HG03196 (cell line): Measurements from ENCODE around the gene HCST.
"Not testable (repeated sequence)": the region's sequence is repeated elsewhere in the genome, so short reads cannot be mapped to it uniquely, and the experiment has no call there.

Source experiments
- ATAC-seq: cut with Tn5 transposase; IDR thresholded peaks from one replicate; pipeline ENCODE4 v1.9.1; 2021; ENCODE audit not compliant: unreplicated experiment

HCST gene, protein sequence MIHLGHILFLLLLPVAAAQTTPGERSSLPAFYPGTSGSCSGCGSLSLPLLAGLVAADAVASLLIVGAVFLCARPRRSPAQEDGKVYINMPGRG

DNA sequence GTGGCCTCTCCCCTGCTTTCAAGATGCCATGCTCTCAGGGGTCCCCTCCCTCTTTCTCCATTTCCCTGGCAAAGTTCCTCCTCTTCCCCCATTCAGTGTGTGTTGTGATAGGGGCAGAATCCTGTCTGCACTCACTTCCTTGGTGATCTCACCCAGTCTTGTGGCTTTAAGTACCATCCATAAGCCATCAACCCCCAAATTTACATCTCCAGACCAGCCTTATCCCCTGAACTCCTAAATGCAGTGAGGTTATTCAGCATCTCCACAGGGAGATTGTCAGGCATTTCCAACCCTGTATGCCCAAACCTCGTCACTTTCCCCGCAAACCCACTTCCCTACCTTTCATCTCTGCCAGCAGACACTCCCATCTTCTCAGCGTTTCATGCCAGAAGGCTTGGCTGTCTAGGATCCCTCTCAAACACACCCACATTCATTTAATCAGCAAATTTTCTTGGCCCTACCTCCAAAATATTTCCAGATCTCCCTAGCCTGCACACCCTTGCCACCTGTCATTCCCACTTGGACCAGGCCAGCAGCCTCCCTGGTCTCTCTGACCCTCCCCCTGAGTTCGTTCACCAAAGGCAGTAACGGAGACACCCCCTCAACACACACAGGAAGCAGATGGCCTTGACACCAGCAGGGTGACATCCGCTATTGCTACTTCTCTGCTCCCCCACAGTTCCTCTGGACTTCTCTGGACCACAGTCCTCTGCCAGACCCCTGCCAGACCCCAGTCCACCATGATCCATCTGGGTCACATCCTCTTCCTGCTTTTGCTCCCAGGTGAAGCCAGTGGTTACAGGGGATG lies at the start of gene HCST:
Gene HCST, plus strand, starts transcription at position 676 of the 808 bp plus-strand sequence. Its CDS starts 65 bp downstream, at position 741.
- ATAC-seq, result no peak

DNA sequence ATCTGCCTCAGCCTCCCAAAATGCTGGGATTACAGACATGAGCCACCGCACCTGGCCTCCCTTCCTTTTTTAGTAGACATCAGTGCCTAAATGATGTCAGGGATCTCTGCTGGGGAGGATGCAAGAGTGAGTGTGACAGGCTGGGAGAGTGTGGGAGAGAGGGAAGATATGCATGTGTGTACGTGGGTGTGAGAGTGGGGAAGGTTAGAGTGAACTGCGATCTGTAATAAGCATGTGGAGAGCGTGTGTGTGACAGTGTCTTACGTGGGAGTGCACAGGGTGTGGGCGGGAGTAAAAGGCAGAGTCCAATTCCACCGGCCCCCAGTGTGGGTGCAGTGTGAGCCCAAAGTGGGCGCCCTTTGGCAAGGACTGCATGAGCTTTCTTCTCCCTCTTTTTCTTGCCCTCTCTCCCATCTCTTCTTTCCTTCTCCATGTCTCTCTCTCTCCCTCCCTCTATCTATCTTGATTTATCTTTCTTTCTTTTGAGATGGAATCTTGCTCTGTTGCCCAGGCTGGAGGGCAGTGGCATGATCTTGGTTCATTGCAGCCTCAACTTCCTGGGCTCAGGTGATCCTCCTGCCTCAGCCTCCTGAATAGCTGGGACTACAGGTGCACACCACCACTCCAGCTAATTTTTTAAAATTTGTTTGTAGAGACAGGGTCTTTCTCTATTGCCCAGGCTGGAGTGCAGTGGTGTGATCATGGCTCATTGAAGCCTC lies 49.1 kb upstream of the HCST start:
- no peak for ATAC-seq

DNA sequence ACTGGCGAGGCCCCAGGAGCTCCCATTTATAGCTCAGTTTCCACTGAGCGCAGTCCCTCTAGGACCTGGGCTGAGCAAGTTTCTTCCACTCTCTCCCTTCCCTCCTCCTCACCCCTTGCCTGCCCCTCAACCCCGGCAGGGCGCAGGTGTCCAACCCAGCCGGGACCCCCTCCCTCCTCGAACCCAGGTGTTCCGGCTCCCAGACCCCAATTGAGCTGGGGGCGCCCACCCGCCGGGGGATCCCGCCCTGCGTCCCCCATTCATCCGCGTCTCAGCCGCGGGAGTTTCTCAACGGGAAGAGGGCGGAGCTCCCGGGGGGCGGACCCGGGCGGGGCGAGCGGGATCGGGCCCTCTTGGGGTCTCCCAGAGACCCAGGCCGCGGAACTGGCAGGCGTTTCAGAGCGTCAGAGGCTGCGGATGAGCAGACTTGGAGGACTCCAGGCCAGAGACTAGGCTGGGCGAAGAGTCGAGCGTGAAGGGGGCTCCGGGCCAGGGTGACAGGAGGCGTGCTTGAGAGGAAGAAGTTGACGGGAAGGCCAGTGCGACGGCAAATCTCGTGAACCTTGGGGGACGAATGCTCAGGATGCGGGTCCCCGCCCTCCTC lies 45.7 kb upstream of the HCST start, which contains the start of gene KIRREL2:
Gene KIRREL2, plus strand, starts transcription at position 366 of the 604 bp plus-strand sequence. Its CDS starts 209 bp downstream, at position 575.
- ATAC-seq, result no peak

DNA sequence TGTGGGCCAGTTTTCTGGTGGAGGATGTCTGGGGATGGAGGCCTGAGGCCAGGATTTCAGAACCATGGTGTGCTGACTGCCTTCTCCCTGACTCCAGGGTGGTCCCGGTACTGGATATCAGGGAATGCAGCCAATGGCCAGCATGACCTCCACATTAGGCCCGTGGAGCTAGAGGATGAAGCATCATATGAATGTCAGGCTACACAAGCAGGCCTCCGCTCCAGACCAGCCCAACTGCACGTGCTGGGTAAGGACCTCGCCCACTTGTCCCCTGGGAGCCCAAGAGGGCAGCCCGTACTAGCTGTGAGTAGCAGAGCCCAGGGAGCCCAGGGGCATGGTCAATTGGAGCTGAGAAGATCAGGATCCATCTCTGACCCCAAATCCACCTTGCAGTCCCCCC lies 44.0 kb upstream of the HCST start:
- ATAC-seq, result no peak

DNA sequence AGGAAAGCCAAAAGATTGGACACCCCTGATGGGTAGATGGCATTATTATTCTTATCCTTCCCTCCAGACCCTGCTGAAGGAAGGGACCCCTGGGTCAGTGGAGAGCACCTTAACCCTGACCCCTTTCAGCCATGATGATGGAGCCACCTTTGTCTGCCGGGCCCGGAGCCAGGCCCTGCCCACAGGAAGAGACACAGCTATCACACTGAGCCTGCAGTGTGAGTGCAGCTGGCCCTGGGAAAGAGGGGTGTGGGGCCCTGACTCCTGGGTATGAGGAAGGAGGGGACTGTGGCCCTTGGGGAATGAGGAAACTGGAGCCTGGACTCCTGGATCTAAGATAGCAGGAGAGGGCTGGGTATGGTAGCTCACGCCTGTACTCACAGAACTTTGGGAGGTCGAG lies 42.9 kb upstream of the HCST start:
- no peak for ATAC-seq

DNA sequence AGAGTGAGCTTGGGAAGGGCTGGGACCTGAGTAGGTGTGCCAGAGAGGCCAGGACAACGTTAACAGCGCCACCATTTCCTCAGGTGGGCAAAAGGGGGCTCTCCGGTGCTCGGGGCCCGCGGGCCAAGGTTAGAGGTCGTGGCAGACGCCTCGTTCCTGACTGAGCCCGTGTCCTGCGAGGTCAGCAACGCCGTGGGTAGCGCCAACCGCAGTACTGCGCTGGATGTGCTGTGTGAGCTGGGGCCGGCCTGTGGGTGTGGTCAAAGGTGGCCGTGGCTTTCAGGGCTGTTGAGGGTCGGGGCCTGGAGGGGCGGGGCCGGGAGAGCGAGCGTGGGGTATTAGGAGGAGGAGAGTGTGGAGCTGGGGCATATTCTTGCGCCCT lies 41.9 kb upstream of the HCST start:
- no peak for ATAC-seq

DNA sequence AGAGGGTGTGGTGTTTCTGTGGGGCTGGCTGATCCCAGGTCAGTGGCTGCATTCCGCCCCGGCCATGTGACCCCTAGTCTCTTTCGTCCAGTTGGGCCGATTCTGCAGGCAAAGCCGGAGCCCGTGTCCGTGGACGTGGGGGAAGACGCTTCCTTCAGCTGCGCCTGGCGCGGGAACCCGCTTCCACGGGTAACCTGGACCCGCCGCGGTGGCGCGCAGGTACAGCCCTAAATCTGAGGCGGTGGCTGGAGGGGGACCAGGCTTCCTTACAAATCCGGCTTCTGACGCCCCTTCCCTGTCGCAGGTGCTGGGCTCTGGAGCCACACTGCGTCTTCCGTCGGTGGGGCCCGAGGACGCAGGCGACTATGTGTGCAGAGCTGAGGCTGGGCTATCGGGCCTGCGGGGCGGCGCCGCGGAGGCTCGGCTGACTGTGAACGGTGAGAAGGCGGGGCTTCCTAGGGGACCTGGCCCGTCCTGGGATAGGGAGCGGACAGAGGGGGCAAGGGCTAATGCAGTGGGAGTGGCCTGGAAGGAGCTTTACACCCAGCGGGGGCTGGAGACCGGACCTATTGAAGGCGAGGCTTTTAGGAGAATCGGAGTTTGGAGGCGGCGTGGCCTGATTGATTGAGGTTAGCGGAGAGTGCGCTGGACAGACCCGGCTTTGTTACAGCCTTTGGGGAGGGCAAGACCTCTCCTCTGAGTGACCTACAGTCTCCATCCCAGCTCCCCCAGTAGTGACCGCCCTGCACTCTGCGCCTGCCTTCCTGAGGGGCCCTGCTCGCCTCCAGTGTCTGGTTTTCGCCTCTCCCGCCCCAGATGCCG lies 41.3 kb upstream of the HCST start:
- no peak for ATAC-seq

DNA sequence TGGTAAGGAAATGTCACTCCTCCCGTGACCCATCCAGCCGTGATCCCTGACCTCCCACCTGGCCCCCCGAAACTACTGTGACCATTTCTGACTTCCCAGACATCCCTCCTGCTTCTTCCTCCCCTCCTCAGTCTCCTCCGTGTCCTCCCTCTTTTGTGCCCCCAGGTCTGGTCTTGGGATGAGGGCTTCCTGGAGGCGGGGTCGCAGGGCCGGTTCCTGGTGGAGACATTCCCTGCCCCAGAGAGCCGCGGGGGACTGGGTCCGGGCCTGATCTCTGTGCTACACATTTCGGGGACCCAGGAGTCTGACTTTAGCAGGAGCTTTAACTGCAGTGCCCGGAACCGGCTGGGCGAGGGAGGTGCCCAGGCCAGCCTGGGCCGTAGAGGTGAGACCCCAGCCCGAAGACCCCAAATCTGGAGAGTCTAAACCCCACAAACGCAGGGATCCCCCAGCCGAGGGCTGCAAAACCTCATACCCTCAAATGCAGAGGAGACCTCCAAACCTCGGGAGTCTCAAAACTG lies 40.6 kb upstream of the HCST start:
- ATAC-seq, result no peak

DNA sequence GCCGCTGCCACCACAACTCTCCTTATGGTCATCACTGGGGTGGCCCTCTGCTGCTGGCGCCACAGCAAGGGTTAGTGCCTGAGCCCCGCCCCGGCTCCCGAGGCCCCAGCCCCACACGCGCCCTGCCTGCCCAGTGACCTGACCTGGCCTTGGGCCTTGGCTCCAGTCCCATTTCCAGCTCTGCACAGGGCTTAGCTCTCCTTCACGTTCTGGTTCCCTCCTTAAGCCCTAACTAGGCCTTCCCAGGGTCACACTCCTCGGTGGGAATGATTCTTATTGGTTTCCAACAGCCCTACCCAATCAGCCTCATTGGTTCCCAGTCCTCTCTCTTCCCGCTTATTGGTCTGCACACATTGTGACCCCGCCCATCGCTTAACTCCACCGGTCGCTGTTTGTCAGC lies 39.8 kb upstream of the HCST start:
- ATAC-seq, result no peak

DNA sequence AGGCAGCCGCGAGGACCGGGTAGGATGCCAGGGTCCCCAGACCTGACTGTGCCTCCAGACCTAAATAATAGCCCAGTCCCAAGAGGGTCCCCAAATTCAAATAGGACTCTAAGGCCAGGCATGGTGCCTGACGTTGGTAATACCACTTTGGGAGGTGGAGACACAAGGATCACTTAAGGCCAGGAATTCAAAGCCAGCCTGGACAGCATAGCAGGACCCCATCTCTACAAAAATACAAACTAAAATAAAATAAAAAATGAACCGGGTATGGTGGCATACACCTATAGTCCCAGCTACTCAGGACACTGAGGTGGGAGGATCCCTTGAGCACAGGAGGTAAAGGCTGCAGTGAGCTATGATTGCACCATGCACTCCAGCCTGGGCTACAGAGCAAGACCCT lies 39.3 kb upstream of the HCST start:
- no peak for ATAC-seq

DNA sequence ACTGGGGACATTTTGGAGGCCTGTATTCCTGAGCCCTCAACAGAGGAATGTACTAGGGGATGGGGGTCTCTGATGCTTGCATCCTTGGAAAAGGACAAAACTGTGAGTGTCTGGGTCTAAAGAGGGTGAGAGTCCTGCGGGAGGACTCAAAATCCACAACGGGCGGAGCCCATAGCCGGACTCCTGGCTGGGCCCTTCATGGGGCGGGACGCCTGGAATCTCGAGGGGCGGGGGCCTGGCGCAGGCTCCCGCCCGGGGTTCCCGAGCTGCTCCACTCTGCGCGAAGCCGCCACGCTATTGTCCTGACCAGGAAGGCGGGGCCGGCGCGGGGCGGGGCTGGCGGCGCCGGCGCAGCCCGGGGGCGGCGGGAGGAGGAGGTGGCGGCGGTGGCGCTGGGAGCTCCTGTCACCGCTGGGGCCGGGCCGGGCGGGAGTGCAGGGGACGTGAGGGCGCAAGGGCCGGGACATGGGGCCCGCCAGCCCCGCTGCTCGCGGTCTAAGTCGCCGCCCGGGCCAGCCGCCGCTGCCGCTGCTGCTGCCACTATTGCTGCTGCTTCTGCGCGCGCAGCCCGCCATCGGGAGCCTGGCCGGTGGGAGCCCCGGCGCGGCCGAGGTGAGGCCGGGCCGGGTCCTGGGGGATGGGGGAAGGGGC lies 34.0 kb upstream of the HCST start, which contains the start of gene APLP1:
Gene APLP1, plus strand, starts transcription at position 403 of the 651 bp plus-strand sequence. Its CDS starts 63 bp downstream, at position 466.
- ATAC-seq, result no peak

DNA sequence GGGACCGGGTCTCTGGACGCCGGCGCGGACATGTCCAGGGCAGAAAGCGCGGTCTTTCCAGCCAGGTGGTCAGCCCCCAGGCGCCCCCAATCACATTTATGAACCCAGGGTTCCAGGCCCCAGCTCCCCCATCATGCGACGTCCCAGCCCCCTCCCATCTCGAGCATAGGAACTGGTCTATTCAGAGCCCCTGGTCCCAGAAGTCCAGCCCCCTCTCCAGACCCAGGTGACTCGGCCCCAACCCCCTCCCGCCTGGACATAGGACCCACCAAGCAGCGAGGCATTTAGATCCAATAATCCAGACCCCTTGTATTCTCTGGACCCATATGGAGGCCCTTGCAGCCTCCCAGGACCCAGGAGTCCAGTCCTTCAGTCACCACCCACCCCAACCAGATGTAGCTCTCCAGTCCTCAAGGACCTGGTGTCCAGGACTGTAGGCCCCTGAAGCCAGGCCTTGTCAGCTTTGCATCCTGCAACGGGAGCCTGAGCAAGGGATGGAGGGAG lies 33.5 kb upstream of the HCST start:
- ATAC-seq, result no peak

DNA sequence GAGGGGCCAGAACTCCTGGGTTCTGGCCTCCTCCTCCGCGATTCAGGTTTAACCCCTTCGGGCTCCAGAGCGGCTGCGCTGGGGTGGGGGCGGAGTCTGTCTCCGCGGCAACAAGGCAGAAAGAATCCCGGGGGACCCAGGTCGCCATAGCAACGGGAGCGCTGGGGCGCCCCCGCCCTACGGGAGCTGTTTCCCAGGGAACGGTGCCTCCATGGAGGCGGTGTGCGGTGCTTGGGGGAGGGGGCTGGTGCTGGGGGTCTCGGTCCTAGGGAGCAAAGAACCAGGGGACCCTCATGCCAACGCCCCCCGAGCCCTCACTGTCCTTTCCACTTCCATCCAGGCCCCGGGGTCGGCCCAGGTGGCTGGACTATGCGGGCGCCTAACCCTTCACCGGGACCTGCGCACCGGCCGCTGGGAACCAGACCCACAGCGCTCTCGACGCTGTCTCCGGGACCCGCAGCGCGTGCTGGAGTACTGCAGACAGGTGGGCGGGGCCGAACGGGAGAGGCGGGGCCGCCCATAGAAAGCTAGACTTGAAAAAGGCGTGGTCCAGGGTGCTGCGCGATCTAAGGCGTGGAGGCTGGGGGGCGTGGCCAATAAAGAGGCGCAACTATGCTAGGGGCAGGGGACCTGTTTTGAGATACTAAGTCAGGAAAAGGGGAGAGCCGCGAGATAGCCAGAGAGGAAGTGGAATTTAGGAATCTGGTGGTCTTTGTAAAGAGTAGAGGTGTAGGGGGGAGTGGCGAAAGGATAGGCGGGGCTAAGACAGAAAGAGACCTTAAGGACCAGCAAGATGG lies 32.8 kb upstream of the HCST start:
- ATAC-seq, result no peak

DNA sequence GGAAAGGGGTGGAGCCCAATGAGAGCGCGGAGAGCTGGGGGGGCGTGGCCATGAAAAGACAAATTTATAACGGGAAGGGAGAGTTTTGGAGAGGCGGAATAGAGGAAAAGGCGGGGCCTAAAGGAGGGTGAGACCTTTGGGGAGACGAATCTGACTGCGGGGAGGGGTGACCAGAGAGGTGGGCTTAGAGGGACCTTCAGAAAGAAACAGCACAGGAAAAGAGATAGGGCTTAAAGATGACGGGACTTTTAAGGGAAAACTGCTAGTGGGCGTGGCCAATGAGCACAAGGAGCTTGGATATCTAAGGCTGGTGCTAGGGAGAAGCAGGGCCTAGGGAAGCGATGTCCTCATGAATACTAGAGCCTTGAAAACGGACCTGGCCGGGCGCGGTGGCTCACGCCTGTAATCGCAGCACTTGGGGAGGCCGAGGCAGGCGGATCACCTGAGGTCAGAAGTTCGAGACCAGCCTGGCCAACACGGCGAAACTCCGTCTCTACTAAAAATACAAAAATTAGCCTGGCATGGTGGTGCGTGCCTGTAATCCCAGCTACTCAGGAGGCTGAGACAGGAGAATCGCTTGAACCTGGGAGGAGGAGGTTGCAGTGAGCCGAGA lies 32.1 kb upstream of the HCST start:
- ATAC-seq, result not testable (repeated sequence)

DNA sequence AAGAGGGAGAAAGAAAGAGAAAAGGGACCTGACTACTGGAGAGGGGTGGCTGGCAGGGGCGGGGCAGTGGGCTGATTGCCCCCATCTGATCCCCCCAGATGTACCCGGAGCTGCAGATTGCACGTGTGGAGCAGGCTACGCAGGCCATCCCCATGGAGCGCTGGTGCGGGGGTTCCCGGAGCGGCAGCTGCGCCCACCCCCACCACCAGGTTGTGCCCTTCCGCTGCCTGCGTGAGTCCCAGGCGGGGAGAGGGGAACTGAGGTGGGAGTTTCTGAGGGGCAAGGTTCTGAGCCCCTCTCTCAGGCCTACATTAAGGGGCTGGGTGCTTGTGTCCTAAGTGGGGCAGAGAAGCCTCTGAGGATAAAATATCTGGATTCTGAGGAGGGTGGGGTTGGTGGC lies 31.5 kb upstream of the HCST start:
- ATAC-seq, result no peak

DNA sequence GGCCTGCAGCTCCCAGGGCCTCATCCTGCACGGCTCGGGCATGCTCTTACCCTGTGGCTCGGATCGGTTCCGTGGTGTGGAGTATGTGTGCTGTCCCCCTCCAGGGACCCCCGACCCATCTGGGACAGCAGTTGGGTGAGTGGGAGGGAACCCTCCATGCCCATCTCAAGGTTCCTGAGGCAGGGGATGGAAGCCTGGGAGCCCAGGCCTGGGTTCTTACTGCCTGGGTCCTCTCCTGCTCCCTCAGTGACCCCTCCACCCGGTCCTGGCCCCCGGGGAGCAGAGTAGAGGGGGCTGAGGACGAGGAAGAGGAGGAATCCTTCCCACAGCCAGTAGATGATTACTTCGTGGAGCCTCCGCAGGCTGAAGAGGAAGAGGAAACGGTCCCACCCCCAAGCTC lies 30.7 kb upstream of the HCST start:
- no peak for ATAC-seq

DNA sequence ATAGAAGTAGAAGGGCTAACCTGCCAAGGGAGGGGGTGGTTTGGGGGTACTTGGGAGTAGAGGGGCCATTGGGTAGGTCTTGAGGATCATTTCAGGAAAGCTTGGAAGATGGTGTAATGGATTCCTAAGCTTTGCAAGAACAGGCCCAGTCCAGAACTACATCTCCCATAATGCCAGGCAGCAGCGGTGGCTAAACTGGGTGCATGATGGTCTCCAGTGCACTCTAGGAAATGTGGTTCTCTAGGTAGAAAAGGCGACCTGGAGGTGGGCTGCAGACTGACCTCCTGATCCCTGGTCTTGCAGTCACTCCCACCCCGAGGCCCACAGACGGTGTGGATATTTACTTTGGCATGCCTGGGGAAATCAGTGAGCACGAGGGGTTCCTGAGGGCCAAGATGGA lies 30.1 kb upstream of the HCST start:
- no peak for ATAC-seq

DNA sequence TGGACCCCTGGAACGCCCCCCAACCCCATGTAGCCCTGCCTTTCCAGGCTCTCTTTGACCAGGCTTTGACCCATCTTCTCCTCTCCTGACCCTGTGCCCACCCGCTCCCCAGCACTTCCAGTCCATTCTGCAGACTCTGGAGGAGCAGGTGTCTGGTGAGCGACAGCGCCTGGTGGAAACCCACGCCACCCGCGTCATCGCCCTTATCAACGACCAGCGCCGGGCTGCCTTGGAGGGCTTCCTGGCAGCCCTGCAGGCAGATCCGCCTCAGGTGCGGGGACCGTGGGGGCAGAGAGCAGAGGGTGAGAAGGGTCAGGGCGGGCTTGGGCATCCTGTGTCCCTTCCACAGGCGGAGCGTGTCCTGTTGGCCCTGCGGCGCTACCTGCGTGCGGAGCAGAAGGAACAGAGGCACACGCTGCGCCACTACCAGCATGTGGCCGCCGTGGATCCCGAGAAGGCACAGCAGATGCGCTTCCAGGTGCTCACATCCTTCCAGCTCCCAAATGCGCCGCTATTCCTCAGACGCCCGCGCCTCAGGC lies 27.9 kb upstream of the HCST start:
- no peak for ATAC-seq
